ENCODE measurements around the gene MLXIP.

Gene MLXIP

GRCh38 chr12:122072031-122072970 lies 6.3 kb upstream of the MLXIP start:
- H3K4me2 ChIP-seq, result no peak overlapping the region
- no peaks in the 10 kb centered on the region for H3K27me3 ChIP-seq (ENCODE audit: insufficient read depth, low read depth)
- no peaks in the 10 kb centered on the region for H4K20me1 ChIP-seq (ENCODE audit: insufficient read depth)
- no peak overlapping the region for H2AFZ ChIP-seq (ENCODE audit: low read depth)
- H3K9ac ChIP-seq, result no peak overlapping the region
- H3K27ac ChIP-seq, result no peak overlapping the region
- H3K4me3 ChIP-seq (IDR thresholded peaks at IDR 0.05; ENCODE audit: insufficient read depth, low read depth, low read length), result no peak overlapping the region
- H3K79me2 ChIP-seq (ENCODE audit: insufficient read depth, low read depth), result no peaks in the 10 kb centered on the region
- peaks cover 7% of the 10 kb centered on the region for H3K4me1 ChIP-seq (ENCODE audit: low read depth, poor library complexity, severe bottlenecking)
- no peak for TF ChIP-seq CTCF (conservative IDR thresholded peaks at IDR 0.05; ENCODE audit: low read depth, low read length)
- no peaks in the 10 kb centered on the region for H3K36me3 ChIP-seq (ENCODE audit: insufficient read depth)

- Histone ChIP-seq H3K36me3 (ENCODE audit: insufficient read depth) (no peaks in the 10 kb centered on the region), H3K27me3 (ENCODE audit: insufficient read depth, low read depth) (no peaks in the 10 kb centered on the region), H3K27ac (no peak overlapping the region), H4K20me1 (ENCODE audit: insufficient read depth) (no peaks in the 10 kb centered on the region), H3K4me3 (IDR thresholded peaks at IDR 0.05; ENCODE audit: insufficient read depth, low read depth, low read length) (no peak overlapping the region), H3K4me1 (ENCODE audit: low read depth, poor library complexity, severe bottlenecking) (peaks cover 3% of the 10 kb centered on the region), H3K4me2 (no peak overlapping the region), H2AFZ (ENCODE audit: low read depth) (no peak overlapping the region), H3K79me2 (ENCODE audit: insufficient read depth, low read depth) (no peaks in the 10 kb centered on the region), H3K9ac (no peak overlapping the region)
- TF ChIP-seq CTCF (conservative IDR thresholded peaks at IDR 0.05; ENCODE audit: low read depth, low read length), result no peak
These were observed 4.7 kb upstream of the MLXIP start for GRCh38 chr12:122073815-122074214.

- H3K27ac ChIP-seq, result no peak overlapping the region
- no peak overlapping the region for H3K9ac ChIP-seq
- H2AFZ ChIP-seq (ENCODE audit: low read depth), result no peak overlapping the region
- no peaks in the 10 kb centered on the region for H3K36me3 ChIP-seq (ENCODE audit: insufficient read depth)
- peaks cover 18% of the 10 kb centered on the region for H3K4me1 ChIP-seq (ENCODE audit: low read depth, poor library complexity, severe bottlenecking)
- TF ChIP-seq CTCF (conservative IDR thresholded peaks at IDR 0.05; ENCODE audit: low read depth, low read length), result no peak
- no peak overlapping the region for H3K4me3 ChIP-seq (IDR thresholded peaks at IDR 0.05; ENCODE audit: insufficient read depth, low read depth, low read length)
- H3K79me2 ChIP-seq (ENCODE audit: insufficient read depth, low read depth), result peaks cover 30% of the 10 kb centered on the region; the same call in 1 of the 2 replicates
- no peaks in the 10 kb centered on the region for H4K20me1 ChIP-seq (ENCODE audit: insufficient read depth)
- H3K27me3 ChIP-seq (ENCODE audit: insufficient read depth, low read depth), result no peaks in the 10 kb centered on the region
- no peak overlapping the region for H3K4me2 ChIP-seq
These were observed 1.6 kb upstream of the MLXIP start for GRCh38 chr12:122076743-122077495.

- Histone ChIP-seq H3K27ac (no peak overlapping the region), H3K36me3 (ENCODE audit: insufficient read depth) (no peaks in the 10 kb centered on the region), H3K27me3 (ENCODE audit: insufficient read depth, low read depth) (no peaks in the 10 kb centered on the region), H3K4me3 (IDR thresholded peaks at IDR 0.05; ENCODE audit: insufficient read depth, low read depth, low read length) (no peak overlapping the region), H3K9ac (peak overlapping the region; percentile 66), H4K20me1 (ENCODE audit: insufficient read depth) (no peaks in the 10 kb centered on the region), H3K4me2 (peak overlapping the region; percentile 94), H3K4me1 (ENCODE audit: low read depth, poor library complexity, severe bottlenecking) (peaks cover 39% of the 10 kb centered on the region), H2AFZ (ENCODE audit: low read depth) (no peak overlapping the region), H3K79me2 (ENCODE audit: insufficient read depth, low read depth) (peaks cover 47% of the 10 kb centered on the region; the same call in 1 of the 2 replicates)
- TF ChIP-seq CTCF (conservative IDR thresholded peaks at IDR 0.05; ENCODE audit: low read depth, low read length), result no peak
These were observed 526 bp downstream of the MLXIP start for GRCh38 chr12:122079033-122079531.
